ENCODE data around the gene MGAT5B. TPM values are rescaled to one million over a fixed set of nuclear protein-coding genes. Genes with fewer than 3 reads are reported as not detected.
A peak's percentile ranks its signal among the peaks of the same experiment; 100 is the strongest.

Gene MGAT5B
- total and polyA plus RNA-seq, 10 donors: 0.02 to 2.0 (median 0.75) TPM

GRCh38 chr17:76824093-76824492 lies 44.1 kb upstream of the MGAT5B start:
- H3K4me3 ChIP-seq: no peak overlapping the region
- intact Hi-C loops (cut with DNase I; ENCODE audit: low total_unique reads): no loop called here
- DNase-seq: no peak
- TF ChIP-seq POLR2AphosphoS5 (IDR thresholded peaks at IDR 0.05): no peak
- TF ChIP-seq POLR2A (IDR thresholded peaks at IDR 0.05): no peak
- TF ChIP-seq CTCF (IDR thresholded peaks at IDR 0.05 in 8 of 11, conservative IDR thresholded peaks at IDR 0.05 in 3 of 11): no peak
- no peaks in the 10 kb centered on the region for H3K36me3 ChIP-seq
- H3K27ac ChIP-seq: no peak overlapping the region
- peaks cover 0 to 21% (median 6%) of the 10 kb centered on the region in 6 donors for H3K4me1 ChIP-seq
- H3K27me3 ChIP-seq (replicated peaks in 1 of 7): no peaks in the 10 kb centered on the region
- no peaks in the 10 kb centered on the region for H3K9me3 ChIP-seq
- 67 to 80% (median 74%) methylated on average over 12 of the region's 12 CpGs for WGBS, 5 donors

GRCh38 chr17:76826330-76827068 lies 41.7 kb upstream of the MGAT5B start:
- Histone ChIP-seq H3K27ac (peak overlapping the region in 1 of 8 donors; percentile 37), H3K9me3 (no peaks in the 10 kb centered on the region), H3K36me3 (no peaks in the 10 kb centered on the region), H3K4me3 (no peak overlapping the region), H3K4me1 (peaks cover 0 to 20% (median 6%) of the 10 kb centered on the region in 6 donors), H3K27me3 (replicated peaks in 1 of 7) (no peaks in the 10 kb centered on the region)
- intact Hi-C loops (cut with DNase I; ENCODE audit: low total_unique reads): no loop called here
- 48 to 61% (median 57%) methylated on average over 20 to 24 of the region's 24 CpGs for WGBS, 5 donors
- DNase-seq: no peak
- TF ChIP-seq POLR2A (IDR thresholded peaks at IDR 0.05) (no peak), POLR2AphosphoS5 (IDR thresholded peaks at IDR 0.05) (peak in 1 of 3 donors; percentile 26)

GRCh38 chr17:76827736-76828135 lies 40.5 kb upstream of the MGAT5B start:
- Histone ChIP-seq H3K27me3 (replicated peaks in 1 of 7) (no peaks in the 10 kb centered on the region), H3K36me3 (no peaks in the 10 kb centered on the region), H3K4me1 (peaks cover 0 to 20% (median 6%) of the 10 kb centered on the region in 6 donors), H3K27ac (no peak overlapping the region), H3K9me3 (no peaks in the 10 kb centered on the region), H3K4me3 (no peak overlapping the region)
- no peak for DNase-seq
- 84 to 92% (median 91%) methylated on average over 12 to 14 of the region's 14 CpGs for WGBS, 5 donors
- intact Hi-C loops (cut with DNase I; ENCODE audit: low total_unique reads): no loop called here
- no peak for TF ChIP-seq POLR2A (IDR thresholded peaks at IDR 0.05)
- TF ChIP-seq CTCF (IDR thresholded peaks at IDR 0.05 in 8 of 11, conservative IDR thresholded peaks at IDR 0.05 in 3 of 11): no peak

- no peak for DNase-seq
- no peak overlapping the region for H3K27ac ChIP-seq
- H3K4me1 ChIP-seq: peaks cover 0 to 20% (median 6%) of the 10 kb centered on the region in 6 donors
- no peak overlapping the region for H3K4me3 ChIP-seq
- TF ChIP-seq POLR2AphosphoS5 (IDR thresholded peaks at IDR 0.05): no peak
- WGBS, 5 donors: 80 to 94% (median 88%) methylated on average over 10 of the region's 10 CpGs
- intact Hi-C loops (cut with DNase I; ENCODE audit: low total_unique reads): no loop called here
- peaks cover 0 to 13% (median 0%) of the 10 kb centered on the region in 7 donors for H3K27me3 ChIP-seq (replicated peaks in 1 of 7)
- H3K36me3 ChIP-seq: no peaks in the 10 kb centered on the region
- H3K9me3 ChIP-seq: no peaks in the 10 kb centered on the region
These were observed 37.1 kb upstream of the MGAT5B start for GRCh38 chr17:76830987-76831715.

- no peak for DNase-seq
These were observed 35.1 kb upstream of the MGAT5B start for GRCh38 chr17:76833034-76833644.

More at GRCh38 chr17:76833034-76833644, 35.1 kb upstream of the MGAT5B start:
- 84 to 91% (median 84%) methylated on average over 7 of the region's 7 CpGs for WGBS, 5 donors
- peaks cover 0 to 8% (median 0%) of the 10 kb centered on the region in 6 donors for H3K4me1 ChIP-seq
- peaks cover 0 to 13% (median 0%) of the 10 kb centered on the region in 7 donors for H3K27me3 ChIP-seq (replicated peaks in 1 of 7)
- TF ChIP-seq POLR2A (IDR thresholded peaks at IDR 0.05) (no peak), CTCF (IDR thresholded peaks at IDR 0.05 in 8 of 11, conservative IDR thresholded peaks at IDR 0.05 in 3 of 11) (no peak), POLR2AphosphoS5 (IDR thresholded peaks at IDR 0.05) (no peak)
- H3K4me3 ChIP-seq: no peak overlapping the region
- intact Hi-C loops (cut with DNase I; ENCODE audit: low total_unique reads): no loop called here
- H3K9me3 ChIP-seq: no peaks in the 10 kb centered on the region
- H3K27ac ChIP-seq: no peak overlapping the region
- H3K36me3 ChIP-seq: no peaks in the 10 kb centered on the region
